NCI-H774 (cell line): ENCODE data around the gene PRAME.
"Not testable (repeated sequence)": the region's sequence is repeated elsewhere in the genome, so short reads cannot be mapped to it uniquely, and the experiment has no call there.

Experiments
- DNase-seq: peaks from one replicate; lab custom pipeline; 2025; lab: John Stamatoyannopoulos, UW

Gene PRAME

GRCh38 chr22:22520667-22521602, 38.1 kb downstream of the PRAME start:
- DNase-seq = no peak

- DNase-seq = no peak
Measured at GRCh38 chr22:22520020-22520656, 38.9 kb downstream of the PRAME start, which contains the start of gene ZNF280A. Gene ZNF280A (minus strand): TSS chr22:22520270. CDS start chr22:22515630, 4,640 bp downstream.

- DNase-seq = no peak
Measured at GRCh38 chr22:22519591-22519990, 39.5 kb downstream of the PRAME start.

GRCh38 chr22:22516992-22517391, 42.1 kb downstream of the PRAME start:
- no peak for DNase-seq

GRCh38 chr22:22515890-22516289, 43.2 kb downstream of the PRAME start:
- no peak for DNase-seq

- DNase-seq = not testable (repeated sequence)
Measured at GRCh38 chr22:22514431-22514830, 44.6 kb downstream of the PRAME start.

- DNase-seq = no peak
Measured at GRCh38 chr22:22513619-22514018, 45.4 kb downstream of the PRAME start.

GRCh38 chr22:22512951-22513350, 46.1 kb downstream of the PRAME start:
- DNase-seq = no peak

- not testable (repeated sequence) for DNase-seq
Measured at GRCh38 chr22:22510833-22511232, 48.2 kb downstream of the PRAME start.

GRCh38 chr22:22509912-22510311, 49.2 kb downstream of the PRAME start:
- DNase-seq = not testable (repeated sequence)

- peak; percentile 84 for DNase-seq
Measured at GRCh38 chr22:22508274-22509176, 50.5 kb downstream of the PRAME start, which contains the start of gene ZNF280B. Gene ZNF280B (minus strand): TSS chr22:22508742. CDS start chr22:22489398, 19,344 bp downstream.

GRCh38 chr22:22507743-22508273, 51.3 kb downstream of the PRAME start:
- DNase-seq = no peak

GRCh38 chr22:22506736-22507135, 52.3 kb downstream of the PRAME start:
- no peak for DNase-seq

GRCh38 chr22:22498267-22498666, 60.8 kb downstream of the PRAME start:
- no peak for DNase-seq
